CD4-positive, alpha-beta memory T cell (primary cell): ENCODE data around the gene C6orf89. TPM values are rescaled to one million over a fixed set of nuclear protein-coding genes. Genes with fewer than 3 reads are reported as not detected.

Experiments used
- CTCF ChIA-PET: fragments of 350-600 bp; sonication (Branson Sonifier 250); formaldehyde crosslinking; loops from one replicate; lab custom pipeline; 2021; ENCODE audit warnings: inconsistent platforms; ENCODE audit not compliant: partially characterized antibody; lab: Charles Lee
- POLR2A ChIA-PET: fragments of 350-600 bp; sonication (Branson Sonifier 250); formaldehyde crosslinking; loops from one replicate; lab custom pipeline; 2021; ENCODE audit not compliant: partially characterized antibody; lab: Charles Lee
- DNase-seq, 5 donors: peaks; one replicate each; pipeline versions ENCODE4 v3.0.0 to v3.0.0-alpha.2; 2020 to 2022; ENCODE audit warnings: mixed read lengths in 1 of 5
- H3K27ac ChIP-seq: one replicate; pipeline ENCODE4 v1.7.0; 2013; ENCODE audit warnings: low read depth, low read length
- H3K27me3 ChIP-seq: 2 replicates; pipeline ENCODE4 v1.7.0; 2013; ENCODE audit warnings: mild to moderate bottlenecking, low read length, moderate library complexity; ENCODE audit not compliant: insufficient read depth
- H3K36me3 ChIP-seq: 2 replicates; pipeline ENCODE4 v1.7.0; 2013; ENCODE audit warnings: mild to moderate bottlenecking, low read length, moderate library complexity; ENCODE audit not compliant: insufficient read depth
- H3K4me1 ChIP-seq: 2 replicates; pipeline ENCODE4 v1.7.0; 2013; ENCODE audit warnings: mild to moderate bottlenecking, low read length, moderate library complexity; ENCODE audit not compliant: insufficient read depth
- H3K4me3 ChIP-seq, 2 donors: one replicate each; pipeline ENCODE4 v1.7.0; 2013; ENCODE audit warnings: low read length in 2 of 2, mild to moderate bottlenecking in 1 of 2
- H3K9me3 ChIP-seq, 2 donors: one replicate each; pipeline ENCODE4 v1.7.0; 2013; ENCODE audit warnings: low read length in 2 of 2, control low read depth in 1 of 2; ENCODE audit not compliant: control insufficient read depth in 1 of 2
- H3K27ac Mint-ChIP-seq, 7 donors: one replicate each; pipeline ENCODE4 v1.8.0; 2020 to 2021; ENCODE audit warnings: mixed read lengths in 7 of 7, mild to moderate bottlenecking in 6 of 7, inconsistent platforms in 3 of 7, moderate library complexity in 3 of 7
- H3K27me3 Mint-ChIP-seq, 2 donors: one replicate each; pipeline ENCODE4 v1.8.0; 2020 to 2021; ENCODE audit warnings: mixed read lengths in 2 of 2
- H3K36me3 Mint-ChIP-seq, 2 donors: one replicate each; pipeline ENCODE4 v1.8.0; 2020 to 2021; ENCODE audit warnings: mixed read lengths in 2 of 2, inconsistent platforms in 1 of 2, mild to moderate bottlenecking in 1 of 2
- H3K4me1 Mint-ChIP-seq, 4 donors: one replicate each; pipeline ENCODE4 v1.8.0; 2020 to 2021; ENCODE audit warnings: mixed read lengths in 4 of 4, mild to moderate bottlenecking in 1 of 4
- H3K4me3 Mint-ChIP-seq, 8 donors: one replicate each; pipeline ENCODE4 v1.8.0; 2020 to 2021; ENCODE audit warnings: mixed read lengths in 8 of 8, mild to moderate bottlenecking in 7 of 8, moderate library complexity in 6 of 8, inconsistent platforms in 3 of 8
- H3K9me3 Mint-ChIP-seq, 8 donors: one replicate each; pipeline ENCODE4 v1.8.0; 2020 to 2021; ENCODE audit warnings: mixed read lengths in 8 of 8, mild to moderate bottlenecking in 5 of 8, inconsistent platforms in 3 of 8, moderate library complexity in 1 of 8
- intact Hi-C: fragments of 100-400 bp; cut with micrococcal nuclease; formaldehyde crosslinking; loops from one replicate; pipeline ENCODE4 v1.15.1; 2023
- polyA plus RNA-seq, 2 donors: library from polyadenylated mRNA; unstranded; fragments of 300-500 nt; fragmentation: Illumina TruSeq; gene quantifications; one replicate each; pipeline ENCODE4 v1.2.3, GENCODE V29; 2021
- total RNA-seq, 2 experiments: library from RNA; stranded (reverse); gene quantifications; one replicate each; pipeline ENCODE4 v1.2.3, GENCODE V29; 2021

C6orf89 gene
- total and polyA plus RNA-seq, 4 experiments from 2014 or later = 35.4 to 56.0 (median 52.9) TPM

DNA sequence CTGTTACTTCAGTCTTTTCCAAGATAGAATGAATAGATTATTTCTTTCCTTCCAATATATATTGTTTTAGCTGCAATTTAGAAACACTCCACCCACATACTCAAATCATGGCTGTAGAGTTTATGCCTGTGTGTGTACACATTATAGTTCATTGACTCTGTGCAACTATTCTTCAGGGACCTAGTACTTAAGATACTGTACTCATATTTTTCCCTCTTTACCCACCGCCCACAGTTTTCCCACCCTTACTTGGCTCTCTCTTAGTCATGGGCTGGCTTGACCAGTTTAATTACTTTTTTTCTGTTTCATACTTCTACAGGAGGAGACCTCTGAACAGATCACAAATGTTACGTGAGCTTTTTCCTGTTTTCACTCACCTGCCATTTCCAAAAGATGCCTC lies 30.4 kb downstream of the C6orf89 start:
- peaks cover 52% of the 10 kb centered on the region for H3K36me3 ChIP-seq
- H3K36me3 Mint-ChIP-seq = peaks cover 32 to 66% of the 10 kb centered on the region in 2 donors
- H3K27me3 ChIP-seq = no peaks in the 10 kb centered on the region
- no peaks in the 10 kb centered on the region for H3K27me3 Mint-ChIP-seq
- peak overlapping the region in 1 of 8 donors; percentile 23 for H3K4me3 Mint-ChIP-seq
- H3K27ac Mint-ChIP-seq = peak overlapping the region in 4 of 7 donors; percentile 1 to 71 (median 34)
- H3K27ac ChIP-seq = no peak overlapping the region
- ChIA-PET POLR2A (no interaction called here), CTCF (interaction anchor here (1.1 to 3.1 kb wide), 2 partner anchors 31 to 256 kb away, joined by 3 to 16 read pairs; partner anchors contain the start of gene C6orf89)
- H3K4me3 ChIP-seq = no peak overlapping the region
- DNase-seq = no peak
- H3K9me3 ChIP-seq = no peaks in the 10 kb centered on the region
- H3K4me1 ChIP-seq = peaks cover 42% of the 10 kb centered on the region
- no peaks in the 10 kb centered on the region for H3K9me3 Mint-ChIP-seq
- peaks cover 23 to 49% (median 33%) of the 10 kb centered on the region in 4 donors for H3K4me1 Mint-ChIP-seq
- intact Hi-C loops = no loop called here

DNA sequence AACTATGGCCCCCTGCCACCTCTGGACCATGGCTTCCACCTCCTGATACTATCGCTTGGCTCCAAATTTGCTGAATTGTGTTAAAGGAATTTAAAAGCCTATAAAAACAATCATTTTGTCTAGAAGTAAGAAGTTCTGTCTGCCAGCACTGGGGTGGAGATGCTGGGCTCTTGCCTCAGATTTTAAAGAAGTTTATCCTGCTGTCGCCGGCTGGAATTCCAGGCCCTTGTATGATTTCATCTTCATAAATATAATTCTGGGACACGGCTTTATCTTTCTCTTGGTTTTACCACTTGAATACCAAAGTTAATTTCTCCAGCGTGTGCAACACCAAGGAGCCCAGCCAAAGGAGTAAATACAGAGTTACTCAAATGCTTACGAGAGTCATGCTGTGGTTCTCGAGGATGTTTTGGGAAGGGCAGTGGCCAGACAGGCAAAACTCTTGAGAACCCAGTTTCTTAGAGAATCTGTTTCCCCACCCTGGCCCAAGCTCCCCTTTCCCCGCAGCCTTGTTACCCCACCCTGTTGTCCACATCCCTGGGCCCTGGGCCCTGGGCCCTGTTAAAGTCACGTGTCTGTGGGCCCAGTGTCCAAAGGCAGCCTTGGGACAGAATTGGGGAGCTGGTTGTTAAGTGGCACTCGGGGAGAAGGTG lies 31.9 kb downstream of the C6orf89 start:
- Histone ChIP-seq H3K4me1 (peaks cover 29% of the 10 kb centered on the region), H3K27ac (no peak overlapping the region), H3K9me3 (no peaks in the 10 kb centered on the region), H3K27me3 (no peaks in the 10 kb centered on the region), H3K36me3 (peaks cover 55% of the 10 kb centered on the region), H3K4me3 (no peak overlapping the region)
- DNase-seq = no peak
- CTCF ChIA-PET = interaction anchor here (1.3 to 2.3 kb wide), 2 partner anchors 14 to 100 kb away, joined by 3 to 8 read pairs; no protein-coding TSS in a partner anchor
- Mint-ChIP-seq H3K4me3 (no peak overlapping the region), H3K36me3 (peaks cover 35 to 63% of the 10 kb centered on the region in 2 donors), H3K9me3 (no peaks in the 10 kb centered on the region), H3K4me1 (peaks cover 12 to 36% (median 21%) of the 10 kb centered on the region in 4 donors), H3K27me3 (no peaks in the 10 kb centered on the region), H3K27ac (peak overlapping the region in 1 of 7 donors; percentile 35)
- intact Hi-C loops = no loop called here
- POLR2A ChIA-PET = no interaction called here

DNA sequence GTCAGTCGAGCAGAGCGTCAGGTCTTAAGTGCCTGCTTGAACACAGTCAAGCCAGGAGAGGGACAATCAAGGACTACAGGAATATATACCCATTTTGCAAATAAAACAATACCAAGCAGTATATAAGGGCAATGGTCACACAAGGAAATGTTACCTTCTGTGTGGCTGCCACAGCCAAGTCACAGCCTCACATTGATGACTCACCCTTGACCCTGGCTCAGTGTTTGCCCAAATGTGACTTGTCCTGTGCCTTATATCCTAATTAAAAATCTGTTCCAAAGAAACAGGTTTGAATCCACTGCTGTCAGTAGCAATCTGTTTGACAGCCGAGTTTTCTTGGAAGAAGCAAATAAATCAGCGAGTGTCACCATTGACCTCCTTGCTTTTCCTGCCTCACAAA lies 34.3 kb downstream of the C6orf89 start:
- CTCF ChIA-PET = no interaction called here
- Histone ChIP-seq H3K4me3 (no peak overlapping the region), H3K4me1 (peaks cover 5% of the 10 kb centered on the region), H3K27ac (no peak overlapping the region), H3K9me3 (no peaks in the 10 kb centered on the region), H3K36me3 (peaks cover 73% of the 10 kb centered on the region), H3K27me3 (no peaks in the 10 kb centered on the region)
- H3K27me3 Mint-ChIP-seq = no peaks in the 10 kb centered on the region
- no peaks in the 10 kb centered on the region for H3K9me3 Mint-ChIP-seq
- peaks cover 35 to 75% of the 10 kb centered on the region in 2 donors for H3K36me3 Mint-ChIP-seq
- intact Hi-C loops = no loop called here
- H3K27ac Mint-ChIP-seq = no peak overlapping the region
- H3K4me1 Mint-ChIP-seq = peaks cover 0 to 12% (median 1%) of the 10 kb centered on the region in 4 donors
- no peak overlapping the region for H3K4me3 Mint-ChIP-seq
- POLR2A ChIA-PET = no interaction called here
- DNase-seq = no peak

DNA sequence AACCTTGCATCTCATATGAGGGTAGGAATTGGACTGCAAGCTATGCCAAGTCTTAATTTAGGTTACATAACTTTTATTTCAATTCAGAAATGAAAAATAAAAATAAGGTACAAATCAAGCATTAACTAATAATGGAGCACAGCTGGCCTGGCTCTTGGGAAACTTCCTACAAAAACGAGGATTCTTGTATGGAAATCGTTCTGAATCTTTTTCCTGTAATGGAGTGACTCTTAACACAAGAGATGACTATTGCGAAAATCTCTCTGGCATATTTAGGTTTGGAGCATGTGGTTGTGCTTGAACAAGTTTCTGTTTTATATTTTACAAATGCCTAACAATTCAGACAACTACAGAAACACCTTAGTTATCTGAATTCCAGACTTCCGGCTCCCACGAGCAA lies 34.8 kb downstream of the C6orf89 start:
- no peaks in the 10 kb centered on the region for H3K4me1 ChIP-seq
- H3K4me3 ChIP-seq = no peak overlapping the region
- peaks cover 69% of the 10 kb centered on the region for H3K36me3 ChIP-seq
- no peak overlapping the region for H3K27ac Mint-ChIP-seq
- H3K9me3 ChIP-seq = no peaks in the 10 kb centered on the region
- H3K4me3 Mint-ChIP-seq = no peak overlapping the region
- no peaks in the 10 kb centered on the region for H3K27me3 Mint-ChIP-seq
- ChIA-PET CTCF (no interaction called here), POLR2A (no interaction called here)
- no peak for DNase-seq
- H3K36me3 Mint-ChIP-seq = peaks cover 36 to 74% of the 10 kb centered on the region in 2 donors
- intact Hi-C loops = no loop called here
- no peaks in the 10 kb centered on the region for H3K9me3 Mint-ChIP-seq
- H3K4me1 Mint-ChIP-seq = peaks cover 0 to 8% (median 2%) of the 10 kb centered on the region in 4 donors
- no peak overlapping the region for H3K27ac ChIP-seq
- no peaks in the 10 kb centered on the region for H3K27me3 ChIP-seq

DNA sequence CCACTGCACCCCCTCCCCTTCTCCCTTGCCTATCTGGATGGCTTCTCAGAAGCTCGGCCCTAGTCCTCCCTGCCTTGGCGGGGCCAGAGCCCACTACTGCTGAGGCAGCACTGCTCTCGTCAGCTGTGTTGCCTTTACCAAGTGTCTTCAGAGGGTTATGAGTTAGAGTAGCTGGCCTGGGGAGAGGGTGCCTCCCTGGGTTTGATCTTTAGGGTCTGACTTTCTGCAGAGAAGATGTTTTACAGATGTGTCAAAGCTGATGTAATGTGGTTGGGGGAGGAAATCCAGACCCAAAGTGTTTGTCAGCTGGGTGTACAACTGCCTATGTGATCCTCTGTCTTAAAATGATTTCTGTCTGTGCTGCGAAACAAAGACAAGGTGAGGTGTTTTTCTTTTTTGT lies 38.4 kb downstream of the C6orf89 start:
- DNase-seq = no peak
- Mint-ChIP-seq H3K4me3 (no peak overlapping the region), H3K27me3 (no peaks in the 10 kb centered on the region), H3K36me3 (peaks cover 24 to 56% of the 10 kb centered on the region in 2 donors), H3K4me1 (peaks cover 0 to 2% (median under 1%) of the 10 kb centered on the region in 4 donors), H3K27ac (peak overlapping the region in 3 of 7 donors; percentile 36 to 62 (median 48)), H3K9me3 (no peaks in the 10 kb centered on the region)
- CTCF ChIA-PET = no interaction called here
- no peak overlapping the region for H3K4me3 ChIP-seq
- H3K36me3 ChIP-seq = peaks cover 41% of the 10 kb centered on the region
- no peaks in the 10 kb centered on the region for H3K4me1 ChIP-seq
- intact Hi-C loops = no loop called here
- POLR2A ChIA-PET = interaction anchor here (1.2 kb wide), 2 partner anchors 43 to 62 kb away, joined by 3 to 4 read pairs; partner anchors contain the start of gene MTCH1
- H3K9me3 ChIP-seq = no peaks in the 10 kb centered on the region
- no peaks in the 10 kb centered on the region for H3K27me3 ChIP-seq
- no peak overlapping the region for H3K27ac ChIP-seq

DNA sequence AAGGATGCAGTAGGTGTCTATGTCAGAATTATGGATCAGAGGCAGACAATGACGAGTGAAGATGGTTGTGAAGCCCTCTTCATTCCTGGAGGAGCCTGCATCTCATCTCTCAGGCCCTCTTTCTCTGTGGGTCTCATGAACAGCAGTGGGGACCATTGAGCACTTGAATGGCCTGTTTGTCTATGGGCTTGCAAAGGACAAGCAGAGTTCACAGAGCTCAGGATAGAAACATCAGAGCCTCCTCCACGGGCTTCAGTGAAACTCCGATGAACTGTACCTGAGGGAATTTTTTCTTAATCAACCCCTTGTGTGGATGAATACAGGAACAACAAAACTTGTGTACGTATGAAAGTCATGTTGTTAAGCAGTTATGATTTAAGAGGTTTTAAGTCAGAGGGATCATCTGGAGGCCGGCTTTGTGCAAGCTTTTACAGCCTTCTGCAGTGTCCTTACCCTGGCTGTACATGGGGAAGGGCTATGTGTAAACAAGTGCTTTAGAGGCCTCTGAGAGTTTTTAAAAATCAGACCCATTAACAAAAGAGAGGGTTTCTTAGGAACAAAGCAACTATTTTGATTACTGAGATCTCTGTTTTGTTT lies 39.1 kb downstream of the C6orf89 start:
- POLR2A ChIA-PET = interaction anchor here (1.2 kb wide), 2 partner anchors 42 to 61 kb away, joined by 3 to 4 read pairs; partner anchors contain the start of gene MTCH1
- Histone ChIP-seq H3K9me3 (no peaks in the 10 kb centered on the region), H3K27me3 (no peaks in the 10 kb centered on the region), H3K27ac (no peak overlapping the region), H3K36me3 (peaks cover 35% of the 10 kb centered on the region), H3K4me1 (no peaks in the 10 kb centered on the region), H3K4me3 (no peak overlapping the region)
- Mint-ChIP-seq H3K9me3 (no peaks in the 10 kb centered on the region), H3K27ac (peak overlapping the region in 4 of 7 donors; percentile 36 to 80 (median 52)), H3K4me1 (peaks cover 0 to 2% (median under 1%) of the 10 kb centered on the region in 4 donors), H3K4me3 (no peak overlapping the region), H3K36me3 (peaks cover 18 to 48% of the 10 kb centered on the region in 2 donors), H3K27me3 (no peaks in the 10 kb centered on the region)
- DNase-seq = no peak
- CTCF ChIA-PET = no interaction called here
- intact Hi-C loops = no loop called here

DNA sequence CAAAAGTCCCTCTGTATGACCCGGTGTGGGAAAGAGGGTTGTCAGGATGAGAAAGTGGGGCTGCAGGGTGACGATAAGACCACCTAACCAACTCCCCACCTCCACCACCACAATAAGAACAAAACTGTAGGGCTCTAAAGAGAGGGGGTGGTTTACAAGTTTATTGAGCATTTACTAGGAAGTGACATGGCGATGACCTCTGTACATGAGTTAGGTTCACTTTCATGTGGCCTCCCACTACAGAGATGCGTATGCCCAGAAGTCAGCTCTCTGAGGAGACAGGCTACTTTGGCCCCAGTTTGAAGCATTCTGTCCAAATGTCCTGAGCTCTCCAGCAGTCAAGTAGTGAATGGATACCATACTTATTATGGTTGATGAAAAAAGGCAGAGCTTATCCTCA lies 40.1 kb downstream of the C6orf89 start:
- Histone ChIP-seq H3K27ac (no peak overlapping the region), H3K4me1 (no peaks in the 10 kb centered on the region), H3K36me3 (peaks cover 27% of the 10 kb centered on the region), H3K27me3 (no peaks in the 10 kb centered on the region), H3K9me3 (no peaks in the 10 kb centered on the region), H3K4me3 (no peak overlapping the region)
- no peak for DNase-seq
- peaks cover 0 to 2% (median under 1%) of the 10 kb centered on the region in 4 donors for H3K4me1 Mint-ChIP-seq
- intact Hi-C loops = no loop called here
- peak overlapping the region in 5 of 7 donors; percentile 30 to 65 (median 48) for H3K27ac Mint-ChIP-seq
- peaks cover 17 to 43% of the 10 kb centered on the region in 2 donors for H3K36me3 Mint-ChIP-seq
- no peak overlapping the region for H3K4me3 Mint-ChIP-seq
- CTCF ChIA-PET = no interaction called here
- POLR2A ChIA-PET = interaction anchor here (0.5 kb wide), 1 partner anchor 63 kb away, joined by 4 read pairs; no protein-coding TSS in a partner anchor
- H3K27me3 Mint-ChIP-seq = no peaks in the 10 kb centered on the region
- no peaks in the 10 kb centered on the region for H3K9me3 Mint-ChIP-seq
